ENCODE data around the gene DHX57.

DHX57 gene

GRCh38 chr2:38771632-38772031 lies 104.1 kb downstream of the DHX57 start:
- TF ChIP-seq FOXP2 (optimal IDR thresholded peaks at IDR 0.05; ENCODE audit: borderline replicate concordance, extremely low read depth, extremely low read length, insufficient read depth) (no peak), REST (IDR thresholded peaks at IDR 0.05; ENCODE audit: insufficient read depth in 1 of 2, low read depth in 2 of 2, low read length in 2 of 2) (no peak), POLR2AphosphoS5 (IDR thresholded peaks at IDR 0.05; ENCODE audit: low read depth, low read length) (no peak), TAF1 (IDR thresholded peaks at IDR 0.05; ENCODE audit: borderline replicate concordance, insufficient read depth, low read length) (no peak), SIN3A (IDR thresholded peaks at IDR 0.05; ENCODE audit: borderline replicate concordance, insufficient read depth, low read length) (no peak)

GRCh38 chr2:38765551-38765950 lies 110.2 kb downstream of the DHX57 start:
- no peak for TF ChIP-seq SIN3A (IDR thresholded peaks at IDR 0.05; ENCODE audit: borderline replicate concordance, insufficient read depth, low read length)
- TF ChIP-seq REST (IDR thresholded peaks at IDR 0.05; ENCODE audit: insufficient read depth in 1 of 2, low read depth in 2 of 2, low read length in 2 of 2), result no peak
- TF ChIP-seq TAF1 (IDR thresholded peaks at IDR 0.05; ENCODE audit: borderline replicate concordance, insufficient read depth, low read length), result no peak
- TF ChIP-seq POLR2AphosphoS5 (IDR thresholded peaks at IDR 0.05; ENCODE audit: low read depth, low read length), result no peak
- no peak for TF ChIP-seq FOXP2 (optimal IDR thresholded peaks at IDR 0.05; ENCODE audit: borderline replicate concordance, extremely low read depth, extremely low read length, insufficient read depth)

GRCh38 chr2:38765149-38765548 lies 110.6 kb downstream of the DHX57 start:
- TF ChIP-seq POLR2AphosphoS5 (IDR thresholded peaks at IDR 0.05; ENCODE audit: low read depth, low read length) (no peak), TAF1 (IDR thresholded peaks at IDR 0.05; ENCODE audit: borderline replicate concordance, insufficient read depth, low read length) (no peak), REST (IDR thresholded peaks at IDR 0.05; ENCODE audit: insufficient read depth in 1 of 2, low read depth in 2 of 2, low read length in 2 of 2) (no peak), FOXP2 (optimal IDR thresholded peaks at IDR 0.05; ENCODE audit: borderline replicate concordance, extremely low read depth, extremely low read length, insufficient read depth) (no peak), SIN3A (IDR thresholded peaks at IDR 0.05; ENCODE audit: borderline replicate concordance, insufficient read depth, low read length) (no peak)

DNA sequence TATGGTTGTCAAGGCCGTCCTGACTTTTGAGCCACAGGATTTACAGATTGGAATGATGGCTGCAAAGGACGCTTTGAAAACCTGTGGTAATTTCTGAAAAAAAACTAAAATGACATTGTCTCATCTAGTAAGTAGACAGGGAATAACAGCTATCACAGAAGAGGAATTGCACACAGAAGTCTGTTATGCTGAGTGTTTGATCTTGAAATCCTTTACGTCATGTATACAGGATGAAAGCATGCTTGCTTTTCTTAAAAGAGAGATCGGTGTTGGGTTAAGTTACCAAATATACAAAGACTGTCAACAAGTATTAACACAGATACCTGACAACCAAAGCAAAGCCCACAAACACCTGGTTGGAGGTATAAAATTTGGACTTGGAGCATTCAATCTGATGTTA lies 112.0 kb downstream of the DHX57 start:
- no peak for TF ChIP-seq TAF1 (IDR thresholded peaks at IDR 0.05; ENCODE audit: borderline replicate concordance, insufficient read depth, low read length)
- TF ChIP-seq REST (IDR thresholded peaks at IDR 0.05; ENCODE audit: insufficient read depth in 1 of 2, low read depth in 2 of 2, low read length in 2 of 2), result no peak
- TF ChIP-seq POLR2AphosphoS5 (IDR thresholded peaks at IDR 0.05; ENCODE audit: low read depth, low read length), result no peak
- TF ChIP-seq FOXP2 (optimal IDR thresholded peaks at IDR 0.05; ENCODE audit: borderline replicate concordance, extremely low read depth, extremely low read length, insufficient read depth), result no peak
- TF ChIP-seq SIN3A (IDR thresholded peaks at IDR 0.05; ENCODE audit: borderline replicate concordance, insufficient read depth, low read length), result no peak

- TF ChIP-seq FOXP2 (optimal IDR thresholded peaks at IDR 0.05; ENCODE audit: borderline replicate concordance, extremely low read depth, extremely low read length, insufficient read depth) (no peak), POLR2AphosphoS5 (IDR thresholded peaks at IDR 0.05; ENCODE audit: low read depth, low read length) (no peak), REST (IDR thresholded peaks at IDR 0.05; ENCODE audit: insufficient read depth in 1 of 2, low read depth in 2 of 2, low read length in 2 of 2) (no peak), SIN3A (IDR thresholded peaks at IDR 0.05; ENCODE audit: borderline replicate concordance, insufficient read depth, low read length) (no peak), TAF1 (IDR thresholded peaks at IDR 0.05; ENCODE audit: borderline replicate concordance, insufficient read depth, low read length) (no peak)
Measured at GRCh38 chr2:38763228-38763627, 112.5 kb downstream of the DHX57 start.
